ENCODE data around the gene CARMIL1. TPM values are rescaled to one million over a fixed set of nuclear protein-coding genes. Genes with fewer than 3 reads are reported as not detected.

CARMIL1 gene
- total RNA-seq, 2 experiments from 2014 or later, result 3.9 to 4.7 TPM

GRCh38 chr6:25453288-25453687 is 174.1 kb downstream of the CARMIL1 start:
- Mint-ChIP-seq H3K4me1 (ENCODE audit: low read depth) (no peaks in the 10 kb centered on the region), H3K4me3 (no peak overlapping the region), H3K9me3 (no peaks in the 10 kb centered on the region), H3K36me3 (ENCODE audit: low read depth) (no peaks in the 10 kb centered on the region), H3K27ac (no peak overlapping the region), H3K27me3 (no peaks in the 10 kb centered on the region)
- Histone ChIP-seq H3K36me3 (ENCODE audit: insufficient read depth, low read length) (no peaks in the 10 kb centered on the region), H3K9me3 (ENCODE audit: control insufficient read depth in 1 of 2, insufficient read depth in 1 of 2, low read length in 2 of 2) (no peaks in the 10 kb centered on the region), H3K4me3 (ENCODE audit: low read length) (no peak overlapping the region), H3K27me3 (ENCODE audit: control insufficient read depth in 1 of 2, insufficient read depth in 2 of 2, low read length in 2 of 2) (no peaks in the 10 kb centered on the region), H3K27ac (ENCODE audit: low read depth in 1 of 2, low read length in 2 of 2) (no peak overlapping the region), H3K4me1 (ENCODE audit: insufficient read depth, low read length) (no peaks in the 10 kb centered on the region)
- intact Hi-C loops (cut with DNase I, micrococcal nuclease), result no loop called here
- DNase-seq (no peak), ATAC-seq (ENCODE audit: poor library complexity) (no peak)
- POLR2A ChIA-PET, result no interaction called here
- CTCF ChIA-PET, result interaction anchor here (1.1 to 1.3 kb wide), 3 partner anchors 15 to 69 kb away, joined by 3 to 4 read pairs (median 4); no protein-coding TSS in a partner anchor
- TF ChIP-seq, protein P1, sequence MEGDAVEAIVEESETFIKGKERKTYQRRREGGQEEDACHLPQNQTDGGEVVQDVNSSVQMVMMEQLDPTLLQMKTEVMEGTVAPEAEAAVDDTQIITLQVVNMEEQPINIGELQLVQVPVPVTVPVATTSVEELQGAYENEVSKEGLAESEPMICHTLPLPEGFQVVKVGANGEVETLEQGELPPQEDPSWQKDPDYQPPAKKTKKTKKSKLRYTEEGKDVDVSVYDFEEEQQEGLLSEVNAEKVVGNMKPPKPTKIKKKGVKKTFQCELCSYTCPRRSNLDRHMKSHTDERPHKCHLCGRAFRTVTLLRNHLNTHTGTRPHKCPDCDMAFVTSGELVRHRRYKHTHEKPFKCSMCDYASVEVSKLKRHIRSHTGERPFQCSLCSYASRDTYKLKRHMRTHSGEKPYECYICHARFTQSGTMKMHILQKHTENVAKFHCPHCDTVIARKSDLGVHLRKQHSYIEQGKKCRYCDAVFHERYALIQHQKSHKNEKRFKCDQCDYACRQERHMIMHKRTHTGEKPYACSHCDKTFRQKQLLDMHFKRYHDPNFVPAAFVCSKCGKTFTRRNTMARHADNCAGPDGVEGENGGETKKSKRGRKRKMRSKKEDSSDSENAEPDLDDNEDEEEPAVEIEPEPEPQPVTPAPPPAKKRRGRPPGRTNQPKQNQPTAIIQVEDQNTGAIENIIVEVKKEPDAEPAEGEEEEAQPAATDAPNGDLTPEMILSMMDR (IDR thresholded peaks at IDR 0.05), result no peak

- ChIA-PET POLR2A (no interaction called here), CTCF (no interaction called here)
- Histone ChIP-seq H3K4me1 (ENCODE audit: insufficient read depth, low read length) (no peaks in the 10 kb centered on the region), H3K9me3 (ENCODE audit: control insufficient read depth in 1 of 2, insufficient read depth in 1 of 2, low read length in 2 of 2) (no peaks in the 10 kb centered on the region), H3K27ac (ENCODE audit: low read depth in 1 of 2, low read length in 2 of 2) (no peak overlapping the region), H3K36me3 (ENCODE audit: insufficient read depth, low read length) (no peaks in the 10 kb centered on the region), H3K27me3 (ENCODE audit: control insufficient read depth in 1 of 2, insufficient read depth in 2 of 2, low read length in 2 of 2) (no peaks in the 10 kb centered on the region), H3K4me3 (ENCODE audit: low read length) (no peak overlapping the region)
- Mint-ChIP-seq H3K4me3 (no peak overlapping the region), H3K36me3 (ENCODE audit: low read depth) (no peaks in the 10 kb centered on the region), H3K27ac (no peak overlapping the region), H3K27me3 (no peaks in the 10 kb centered on the region), H3K9me3 (no peaks in the 10 kb centered on the region), H3K4me1 (ENCODE audit: low read depth) (no peaks in the 10 kb centered on the region)
- TF ChIP-seq, protein P1 (IDR thresholded peaks at IDR 0.05), result no peak
- no peak for ATAC-seq (ENCODE audit: poor library complexity)
- intact Hi-C loops (cut with DNase I, micrococcal nuclease), result no loop called here
- no peak for DNase-seq
These were observed 175.0 kb downstream of the CARMIL1 start for GRCh38 chr6:25454136-25454535.

- ATAC-seq (ENCODE audit: poor library complexity) (no peak), DNase-seq (no peak)
- H3K27ac ChIP-seq (ENCODE audit: low read depth in 1 of 2, low read length in 2 of 2), result no peak overlapping the region
- H3K27me3 ChIP-seq (ENCODE audit: control insufficient read depth in 1 of 2, insufficient read depth in 2 of 2, low read length in 2 of 2), result no peaks in the 10 kb centered on the region
- no peaks in the 10 kb centered on the region for H3K9me3 ChIP-seq (ENCODE audit: control insufficient read depth in 1 of 2, insufficient read depth in 1 of 2, low read length in 2 of 2)
- no peak overlapping the region for H3K4me3 ChIP-seq (ENCODE audit: low read length)
- no peak overlapping the region for H3K4me3 Mint-ChIP-seq
- no peaks in the 10 kb centered on the region for H3K36me3 ChIP-seq (ENCODE audit: insufficient read depth, low read length)
- intact Hi-C loops (cut with DNase I, micrococcal nuclease), result no loop called here
- no peaks in the 10 kb centered on the region for H3K4me1 ChIP-seq (ENCODE audit: insufficient read depth, low read length)
- TF ChIP-seq, protein P1 (IDR thresholded peaks at IDR 0.05), result no peak
- CTCF ChIA-PET, result no interaction called here
- no peaks in the 10 kb centered on the region for H3K36me3 Mint-ChIP-seq (ENCODE audit: low read depth)
- H3K27me3 Mint-ChIP-seq, result no peaks in the 10 kb centered on the region
- H3K4me1 Mint-ChIP-seq (ENCODE audit: low read depth), result no peaks in the 10 kb centered on the region
- POLR2A ChIA-PET, result no interaction called here
- H3K27ac Mint-ChIP-seq, result no peak overlapping the region
- no peaks in the 10 kb centered on the region for H3K9me3 Mint-ChIP-seq
These were observed 177.3 kb downstream of the CARMIL1 start for GRCh38 chr6:25456249-25457040.

Measured in CD4-positive, alpha-beta T cell (primary cell).